SK-N-SH (cell line): Measurements from ENCODE around the gene PRKCA. TPM values are rescaled to one million over a fixed set of nuclear protein-coding genes. Genes with fewer than 3 reads are reported as not detected.

Experiments
- CTCF ChIA-PET: fragments of 300-600, 350-600 bp; formaldehyde crosslinking; extraction: SDS; loops from one replicate; lab custom pipeline; 2021; lab: Yijun Ruan, JAX
- POLR2A ChIA-PET: fragments of 350-600 bp; sonication (Branson Sonifier 250); formaldehyde crosslinking; extraction: SDS; loops from one replicate; lab custom pipeline; 2020; ENCODE audit warnings: antibody characterized with exemption, inconsistent platforms; lab: Yijun Ruan, JAX
- DNase-seq: peaks from one replicate; pipeline ENCODE4 v3.0.0; 2012
- H2AFZ ChIP-seq: fragments of 200-600 bp; sonication (generic); 2 replicates; pipeline ENCODE4 v1.8.1; 2016; ENCODE audit warnings: antibody characterized with exemption, mild to moderate bottlenecking, low read depth
- H3F3A ChIP-seq: fragments of 200-600 bp; sonication (generic); replicated peaks from 2 replicates; pipeline ENCODE3; 2016; ENCODE audit warnings: antibody characterized with exemption, mild to moderate bottlenecking; ENCODE audit not compliant: insufficient read depth
- H3K27ac ChIP-seq, 2 experiments: fragments of 200-500 bp in 1 of 2; fragments of 200-600 bp in 1 of 2; sonication (Bioruptor generic) in 1 of 2; sonication (generic), shearing (Covaris generic) in 1 of 2; 2 replicates each; pipeline versions ENCODE4 v1.5.1 to v1.6.1; 2014 to 2016; ENCODE audit warnings: low read depth in 2 of 2, inconsistent platforms in 1 of 2, low read length in 1 of 2, mild to moderate bottlenecking in 1 of 2, mixed read lengths in 1 of 2
- H3K27me3 ChIP-seq: fragments of 200-600 bp; sonication (generic), shearing (Covaris generic); 2 replicates; pipeline ENCODE4 v1.6.1; 2016; ENCODE audit warnings: mixed run types; ENCODE audit not compliant: insufficient read depth
- H3K36me3 ChIP-seq, 2 experiments: fragments of 200-500 bp in 1 of 2; fragments of 200-600 bp in 1 of 2; sonication (Bioruptor generic) in 1 of 2; sonication (generic) in 1 of 2; replicated peaks in 1 of 2; 2 replicates each; pipeline versions ENCODE3 to v1.5.1; 2014 to 2016; ENCODE audit warnings: low read length in 1 of 2, mild to moderate bottlenecking in 1 of 2; ENCODE audit not compliant: insufficient read depth in 2 of 2, control insufficient read depth in 1 of 2
- H3K4me1 ChIP-seq, 2 experiments: fragments of 200-500 bp in 1 of 2; fragments of 200-600 bp in 1 of 2; sonication (Bioruptor generic) in 1 of 2; sonication (generic), shearing (Covaris generic) in 1 of 2; 2 replicates each; pipeline versions ENCODE4 v1.5.1 to v1.6.1; 2014 to 2016; ENCODE audit warnings: low read depth in 1 of 2, low read length in 1 of 2, mixed run types in 1 of 2; ENCODE audit not compliant: insufficient read depth in 2 of 2, control insufficient read depth in 1 of 2
- H3K4me2 ChIP-seq: fragments of 200-600 bp; sonication (generic), shearing (Covaris generic); 2 replicates; pipeline ENCODE4 v1.6.1; 2017; ENCODE audit warnings: mixed run types
- H3K4me3 ChIP-seq, 2 experiments: fragments of 200-500 bp in 1 of 2; fragments of 200-600 bp in 1 of 2; sonication (Bioruptor generic) in 1 of 2; sonication (generic), shearing (Covaris generic) in 1 of 2; 2 replicates each; pipeline versions ENCODE4 v1.5.1 to v1.8.1; 2014 to 2016; ENCODE audit warnings: low read depth in 2 of 2, inconsistent platforms in 1 of 2, low read length in 1 of 2, mild to moderate bottlenecking in 1 of 2, mixed read lengths in 1 of 2, moderate library complexity in 1 of 2
- H3K79me2 ChIP-seq: fragments of 200-600 bp; sonication (generic); 2 replicates; pipeline ENCODE4 v1.8.1; 2017; ENCODE audit warnings: mild to moderate bottlenecking; ENCODE audit not compliant: insufficient read depth
- H3K9ac ChIP-seq: fragments of 200-600 bp; sonication (generic); 2 replicates; pipeline ENCODE4 v1.6.1; 2017; ENCODE audit warnings: mixed run types
- H3K9me2 ChIP-seq: fragments of 200-600 bp; sonication (generic); 2 replicates; pipeline ENCODE4 v1.6.1; 2017; ENCODE audit warnings: mixed run types
- H3K9me3 ChIP-seq: fragments of 200-600 bp; sonication (generic); 2 replicates; pipeline ENCODE4 v1.6.1; 2017; ENCODE audit warnings: mixed run types, mild to moderate bottlenecking, moderate library complexity
- H4K20me1 ChIP-seq: fragments of 200-600 bp; sonication (generic); 2 replicates; pipeline ENCODE4 v1.6.1; 2017; ENCODE audit warnings: mild to moderate bottlenecking, mixed run types; ENCODE audit not compliant: insufficient read depth
- CTCF ChIP-seq: fragments of 200-600 bp; sonication (generic); IDR thresholded peaks from 2 replicates; pipeline ENCODE4 v1.6.1; 2017; ENCODE audit warnings: antibody characterized with exemption, mild to moderate bottlenecking, moderate library complexity
- EP300 ChIP-seq, 2 experiments: IDR thresholded peaks; 2 replicates each; pipeline versions ENCODE4 v1.4.0 to v1.6.1; 2012; ENCODE audit warnings: borderline replicate concordance in 1 of 2, low read depth in 1 of 2, low read length in 1 of 2
- FOXM1 ChIP-seq: IDR thresholded peaks from 2 replicates; pipeline ENCODE4 v1.4.0; 2012; ENCODE audit warnings: low read depth, mild to moderate bottlenecking
- GATA2 ChIP-seq: sonication (generic); formaldehyde crosslinking; IDR thresholded peaks from 2 replicates; pipeline ENCODE4 v1.5.0; 2020; ENCODE audit warnings: mild to moderate bottlenecking, missing genetic modification reagents
- MEF2A ChIP-seq: IDR thresholded peaks from 2 replicates; pipeline ENCODE4 v1.4.0; 2012; ENCODE audit warnings: low read depth, borderline replicate concordance
- MXI1 ChIP-seq: IDR thresholded peaks from 2 replicates; pipeline ENCODE4 v1.6.1; 2012; ENCODE audit warnings: mild to moderate bottlenecking, low read depth, low read length, improper control_type of control experiment
- NFIC ChIP-seq: IDR thresholded peaks from 2 replicates; pipeline ENCODE4 v1.4.0; 2012; ENCODE audit warnings: borderline replicate concordance
- PBX3 ChIP-seq: IDR thresholded peaks from 2 replicates; pipeline ENCODE4; 2012
- RAD21 ChIP-seq: IDR thresholded peaks from 2 replicates; pipeline ENCODE4 v1.6.1; 2012; ENCODE audit warnings: mild to moderate bottlenecking, low read length
- RCOR1 ChIP-seq: fragments of 150-350 bp; IDR thresholded peaks from 2 replicates; pipeline ENCODE4 v1.6.1; 2017; ENCODE audit warnings: antibody characterized with exemption, low read length
- RFX5 ChIP-seq: IDR thresholded peaks from 2 replicates; pipeline ENCODE4 v1.6.1; 2012; ENCODE audit warnings: mild to moderate bottlenecking, improper control_type of control experiment, low read length
- SIN3A ChIP-seq: IDR thresholded peaks from 2 replicates; pipeline ENCODE4 v1.6.1; 2012; ENCODE audit warnings: low read depth, mild to moderate bottlenecking, low read length, moderate library complexity, borderline replicate concordance
- YY1 ChIP-seq: IDR thresholded peaks from 2 replicates; pipeline ENCODE4 v1.4.0; 2012; ENCODE audit warnings: low read depth, mild to moderate bottlenecking
- WGBS: methylation state at CpG from one replicate; pipeline ENCODE4 v1.1.6; 2017; ENCODE audit warnings: low lambda C conversion rate; 5-methylcytosine and 5-hydroxymethylcytosine counted together
- polyA plus RNA-seq, 3 experiments: library from polyadenylated mRNA; depleted of rRNA; stranded (reverse); fragments of >200 nt; gene quantifications; 2 replicates each; pipeline ENCODE4 v1.2.3, GENCODE V29; 2012
- TF ChIP-seq, protein P1 (sequence below): IDR thresholded peaks from 2 replicates; pipeline ENCODE4 v1.4.0; 2012; ENCODE audit warnings: low read depth, borderline replicate concordance

PRKCA gene
- polyA plus RNA-seq, 1 of the 3 experiments (the other 2 are of a cell fraction) = 108 TPM

DNA sequence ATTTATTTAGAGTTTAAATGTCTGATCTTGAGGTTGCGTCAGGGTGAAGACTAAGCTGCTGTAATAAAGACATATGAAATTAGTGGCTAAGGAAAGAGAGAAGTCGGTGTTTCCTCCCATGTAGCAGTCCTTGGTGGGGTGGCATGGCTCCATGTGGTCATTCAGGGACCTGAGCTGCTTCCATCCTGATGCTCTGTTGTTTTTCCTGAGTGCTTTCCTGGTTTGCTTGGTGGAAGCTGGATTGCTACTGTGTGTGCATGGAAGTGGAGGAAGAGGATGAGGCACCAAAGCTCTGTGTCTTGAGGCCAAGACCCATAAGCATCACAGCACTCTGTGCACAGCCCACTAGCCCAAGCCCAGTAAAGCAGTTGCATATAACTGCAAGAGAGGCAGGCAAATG, 290.7 kb downstream of the PRKCA start:
- 100% methylated on average over 2 of the region's 2 CpGs for WGBS
- POLR2A ChIA-PET = no interaction called here
- Histone ChIP-seq H3K9me2 (no peaks in the 10 kb centered on the region), H4K20me1 (peaks cover 57% of the 10 kb centered on the region), H3K4me2 (no peak overlapping the region), H3K9me3 (no peaks in the 10 kb centered on the region), H3K27ac (no peak overlapping the region), H3K4me1 (no peaks in the 10 kb centered on the region; a peak in 1 of 4 replicates), H3K79me2 (peaks cover 81% of the 10 kb centered on the region), H3K27me3 (no peaks in the 10 kb centered on the region), H3K4me3 (no peak overlapping the region), H3K36me3 (peaks cover 0 to 26% of the 10 kb centered on the region in 2 experiments), H3K9ac (no peak overlapping the region), H2AFZ (no peak overlapping the region), H3F3A (peaks cover 15% of the 10 kb centered on the region)
- TF ChIP-seq GATA2 (CRISPR knock-in tag) (no peak), EP300 (IDR thresholded peaks at IDR 0.05; ENCODE audit: borderline replicate concordance in 1 of 2, low read depth in 1 of 2, low read length in 1 of 2) (no peak), RAD21 (no peak), YY1 (no peak), MEF2A (no peak)
- no peak for DNase-seq
- CTCF ChIA-PET = interaction anchor here (0.9 kb wide), 1 partner anchor 8 kb away, joined by 4 read pairs; no protein-coding TSS in a partner anchor

GRCh38 chr17:66595893-66596292, 293.5 kb downstream of the PRKCA start:
- no peak for DNase-seq
- TF ChIP-seq CTCF = no peak
- no peak for TF ChIP-seq RCOR1
- TF ChIP-seq MXI1 = no peak
- no peak for TF ChIP-seq RAD21
- TF ChIP-seq NFIC = no peak
- TF ChIP-seq PBX3 = no peak
- TF ChIP-seq YY1 = no peak
- TF ChIP-seq SIN3A = no peak
- TF ChIP-seq RFX5 = no peak
- TF ChIP-seq, protein P1, sequence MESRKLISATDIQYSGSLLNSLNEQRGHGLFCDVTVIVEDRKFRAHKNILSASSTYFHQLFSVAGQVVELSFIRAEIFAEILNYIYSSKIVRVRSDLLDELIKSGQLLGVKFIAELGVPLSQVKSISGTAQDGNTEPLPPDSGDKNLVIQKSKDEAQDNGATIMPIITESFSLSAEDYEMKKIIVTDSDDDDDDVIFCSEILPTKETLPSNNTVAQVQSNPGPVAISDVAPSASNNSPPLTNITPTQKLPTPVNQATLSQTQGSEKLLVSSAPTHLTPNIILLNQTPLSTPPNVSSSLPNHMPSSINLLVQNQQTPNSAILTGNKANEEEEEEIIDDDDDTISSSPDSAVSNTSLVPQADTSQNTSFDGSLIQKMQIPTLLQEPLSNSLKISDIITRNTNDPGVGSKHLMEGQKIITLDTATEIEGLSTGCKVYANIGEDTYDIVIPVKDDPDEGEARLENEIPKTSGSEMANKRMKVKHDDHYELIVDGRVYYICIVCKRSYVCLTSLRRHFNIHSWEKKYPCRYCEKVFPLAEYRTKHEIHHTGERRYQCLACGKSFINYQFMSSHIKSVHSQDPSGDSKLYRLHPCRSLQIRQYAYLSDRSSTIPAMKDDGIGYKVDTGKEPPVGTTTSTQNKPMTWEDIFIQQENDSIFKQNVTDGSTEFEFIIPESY = no peak
- TF ChIP-seq FOXM1 = no peak
- TF ChIP-seq, all 33 proteins: peak for 0
- Histone ChIP-seq H3K9me3 (no peaks in the 10 kb centered on the region), H3K9ac (no peak overlapping the region), H2AFZ (no peak overlapping the region), H3K4me3 (no peak overlapping the region), H4K20me1 (peaks cover 36% of the 10 kb centered on the region), H3K27ac (no peak overlapping the region), H3K4me2 (no peak overlapping the region), H3K27me3 (no peaks in the 10 kb centered on the region), H3K9me2 (no peaks in the 10 kb centered on the region), H3K36me3 (peaks cover 0 to 26% of the 10 kb centered on the region in 2 experiments), H3F3A (peaks cover 15% of the 10 kb centered on the region), H3K79me2 (peaks cover 53% of the 10 kb centered on the region), H3K4me1 (no peaks in the 10 kb centered on the region)
- ChIA-PET POLR2A (no interaction called here), CTCF (no interaction called here)
- WGBS = 94% methylated on average over 12 of the region's 12 CpGs
